Measurements from ENCODE around the gene OPHN1.
A peak's percentile ranks its signal among the peaks of the same experiment; 100 is the strongest.

Gene OPHN1

DNA sequence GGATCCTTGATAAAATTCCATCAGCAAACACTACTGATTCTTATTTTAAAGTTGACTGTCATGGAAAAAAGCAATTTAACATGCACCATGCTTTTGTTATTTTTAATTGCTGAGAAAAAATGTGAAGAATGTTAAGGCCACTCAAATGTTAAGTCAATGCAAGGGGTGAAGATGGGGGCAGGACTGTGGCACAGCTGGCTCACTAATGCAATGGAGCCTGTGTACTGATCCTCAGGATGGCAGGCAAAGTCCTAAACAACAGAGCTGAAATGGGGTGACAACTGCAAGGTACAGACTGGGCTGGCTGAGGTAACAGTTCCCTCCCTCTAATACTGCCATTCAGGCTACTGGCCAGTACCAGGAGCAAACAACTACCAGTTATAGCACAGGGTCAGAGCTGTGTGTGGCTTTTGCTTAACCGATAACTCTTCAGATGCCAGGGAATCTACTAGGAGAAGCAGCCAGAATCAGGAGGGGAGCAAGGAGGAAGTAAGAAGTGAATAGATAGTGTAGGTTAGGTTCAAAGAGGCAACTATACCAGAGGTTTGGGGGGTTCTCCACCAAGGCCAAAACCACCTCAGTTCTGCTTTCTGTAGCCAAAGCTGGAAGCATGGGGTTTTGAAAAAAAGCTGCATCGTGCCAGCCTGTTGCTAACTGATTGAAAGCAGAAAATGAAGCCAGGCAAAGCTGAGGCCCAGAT lies 372.6 kb downstream of the OPHN1 start:
- DNase-seq (ENCODE audit: low spot score): no peak

DNA sequence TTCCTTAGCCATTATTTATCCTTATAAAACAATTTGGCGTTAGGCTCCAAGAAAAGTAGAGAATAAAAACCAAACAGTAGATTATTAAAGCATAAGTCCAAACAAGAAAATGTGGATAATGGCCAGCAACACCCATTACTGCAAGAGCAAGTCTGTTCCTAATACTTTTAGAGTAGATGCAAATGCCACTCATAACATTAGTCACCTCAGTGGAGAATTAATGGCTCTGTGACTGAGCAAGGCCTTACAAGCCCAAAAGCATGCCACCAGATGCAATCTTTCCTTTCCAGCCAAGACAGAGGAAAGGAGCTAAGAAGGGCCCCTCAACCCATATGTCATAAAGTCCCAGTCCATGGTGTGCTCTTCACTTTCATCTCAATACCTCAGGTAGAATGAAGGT lies 373.8 kb downstream of the OPHN1 start:
- no peak for DNase-seq (ENCODE audit: low spot score)

DNA sequence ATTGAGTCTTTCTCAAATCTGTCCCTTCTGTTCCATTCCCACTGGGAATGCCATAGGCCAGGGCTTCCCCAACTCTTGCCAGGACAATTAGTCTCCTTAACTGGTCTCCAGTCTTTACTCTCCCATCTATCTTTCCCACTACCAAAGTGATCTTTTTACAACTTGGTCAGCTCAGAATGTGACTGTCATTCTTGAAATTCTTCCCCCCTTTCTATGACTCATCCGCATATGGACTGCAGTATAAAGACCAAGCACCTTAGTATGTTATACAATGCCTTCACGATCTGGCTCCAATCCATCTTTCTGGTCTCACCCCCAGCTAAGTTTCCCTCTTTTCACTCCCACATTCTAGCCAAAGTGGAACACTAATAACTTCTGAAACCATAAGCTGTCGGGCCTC lies 383.8 kb downstream of the OPHN1 start:
- no peak for DNase-seq (ENCODE audit: low spot score)

DNA sequence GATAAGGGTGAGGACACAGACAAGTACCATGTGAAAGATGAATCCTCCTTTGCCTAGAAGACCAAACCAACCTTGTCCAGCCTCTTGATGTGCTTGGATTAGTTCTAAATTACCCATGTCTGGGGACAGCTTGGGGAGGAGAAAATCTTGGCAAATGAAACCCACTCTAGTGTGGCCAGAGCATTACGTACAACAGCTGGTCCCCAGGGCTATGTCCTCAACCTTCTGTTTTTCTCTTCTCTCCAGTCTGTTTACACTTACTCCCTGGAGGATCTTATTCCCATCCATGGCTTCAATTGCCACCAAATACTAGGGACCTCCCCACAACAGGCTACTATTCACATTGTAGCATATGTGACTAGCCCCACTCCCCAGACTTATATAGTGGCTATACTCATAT lies 384.5 kb downstream of the OPHN1 start:
- DNase-seq (ENCODE audit: low spot score): no peak

DNA sequence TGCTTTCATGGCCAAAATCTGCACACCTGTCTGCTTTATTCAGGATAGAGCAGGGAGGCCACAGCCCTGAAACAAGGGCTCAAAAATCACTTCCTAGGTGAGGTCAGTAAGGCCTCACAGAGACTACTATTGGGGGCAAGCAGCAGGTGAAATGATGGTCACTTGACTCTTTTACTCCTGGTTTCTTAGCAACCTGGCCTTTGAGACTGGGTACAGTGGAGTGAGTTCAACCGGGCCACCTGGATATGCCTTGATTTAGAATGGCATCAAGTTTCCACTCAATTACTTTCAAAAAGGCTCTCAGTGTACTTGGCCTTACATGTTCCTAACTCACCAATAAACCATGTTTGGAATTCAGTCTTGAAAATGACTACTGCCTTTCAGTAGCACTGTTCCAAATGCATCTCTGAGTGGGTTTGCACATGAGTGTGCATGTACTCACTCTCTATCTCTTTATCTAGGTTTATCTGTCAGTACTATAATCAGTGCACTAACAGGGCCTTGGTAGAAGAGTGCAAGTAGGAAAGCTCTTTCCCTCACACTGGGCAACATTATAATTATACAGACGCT lies 388.2 kb downstream of the OPHN1 start:
- no peak for DNase-seq (ENCODE audit: low spot score)

DNA sequence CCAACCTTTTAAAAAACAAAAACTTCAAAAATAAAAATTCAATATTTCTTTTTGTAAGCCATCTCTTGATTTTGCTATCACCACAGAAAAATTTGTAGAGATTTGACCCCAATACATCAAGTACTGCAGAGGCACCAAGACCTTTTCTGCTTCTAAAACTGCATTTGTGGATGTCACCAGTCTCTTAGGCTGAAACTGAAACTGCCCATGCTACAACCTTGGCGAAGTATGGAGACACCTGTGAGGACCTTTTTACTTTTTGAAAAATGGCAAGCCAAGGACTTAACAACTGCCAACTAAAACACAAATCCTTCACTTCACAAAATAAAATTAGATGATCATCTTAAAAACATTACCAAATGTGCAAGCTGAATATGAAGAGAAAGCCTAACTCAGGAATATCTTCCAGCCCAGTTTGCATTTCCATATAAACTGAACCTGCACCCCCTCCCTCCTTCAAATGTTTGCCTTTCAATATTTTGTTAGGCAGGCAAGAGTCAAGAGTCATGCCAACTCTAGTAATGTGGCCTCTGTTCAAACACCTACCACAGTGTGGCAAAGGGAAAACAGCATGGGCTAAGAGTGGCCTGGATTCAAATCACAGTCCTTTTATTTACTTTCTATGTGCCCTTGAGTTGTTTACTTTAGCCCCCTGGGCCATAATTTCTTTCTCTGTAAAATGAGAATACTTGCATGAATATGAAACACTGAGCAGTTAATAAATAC lies 389.4 kb downstream of the OPHN1 start:
- no peak for DNase-seq (ENCODE audit: low spot score)

DNA sequence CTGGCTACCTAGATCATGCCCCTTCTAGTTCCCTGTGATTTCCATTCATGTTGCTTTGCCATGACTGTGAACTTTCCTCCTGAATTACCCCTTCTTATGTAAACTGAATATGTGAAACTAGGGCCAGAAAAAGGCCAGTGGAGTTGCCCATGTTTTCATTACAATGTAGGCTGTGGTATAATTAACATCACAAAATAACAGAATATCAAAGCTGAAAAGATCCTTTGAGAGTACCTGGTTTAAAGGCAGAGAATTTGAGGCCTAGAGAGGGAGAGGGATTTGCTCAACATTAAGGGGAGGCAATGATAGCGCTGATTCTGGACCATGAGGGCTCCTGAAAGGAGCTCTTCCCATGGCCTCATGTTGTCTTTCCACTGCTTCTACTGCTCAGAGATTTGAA lies 392.2 kb downstream of the OPHN1 start:
- no peak for DNase-seq (ENCODE audit: low spot score)

DNA sequence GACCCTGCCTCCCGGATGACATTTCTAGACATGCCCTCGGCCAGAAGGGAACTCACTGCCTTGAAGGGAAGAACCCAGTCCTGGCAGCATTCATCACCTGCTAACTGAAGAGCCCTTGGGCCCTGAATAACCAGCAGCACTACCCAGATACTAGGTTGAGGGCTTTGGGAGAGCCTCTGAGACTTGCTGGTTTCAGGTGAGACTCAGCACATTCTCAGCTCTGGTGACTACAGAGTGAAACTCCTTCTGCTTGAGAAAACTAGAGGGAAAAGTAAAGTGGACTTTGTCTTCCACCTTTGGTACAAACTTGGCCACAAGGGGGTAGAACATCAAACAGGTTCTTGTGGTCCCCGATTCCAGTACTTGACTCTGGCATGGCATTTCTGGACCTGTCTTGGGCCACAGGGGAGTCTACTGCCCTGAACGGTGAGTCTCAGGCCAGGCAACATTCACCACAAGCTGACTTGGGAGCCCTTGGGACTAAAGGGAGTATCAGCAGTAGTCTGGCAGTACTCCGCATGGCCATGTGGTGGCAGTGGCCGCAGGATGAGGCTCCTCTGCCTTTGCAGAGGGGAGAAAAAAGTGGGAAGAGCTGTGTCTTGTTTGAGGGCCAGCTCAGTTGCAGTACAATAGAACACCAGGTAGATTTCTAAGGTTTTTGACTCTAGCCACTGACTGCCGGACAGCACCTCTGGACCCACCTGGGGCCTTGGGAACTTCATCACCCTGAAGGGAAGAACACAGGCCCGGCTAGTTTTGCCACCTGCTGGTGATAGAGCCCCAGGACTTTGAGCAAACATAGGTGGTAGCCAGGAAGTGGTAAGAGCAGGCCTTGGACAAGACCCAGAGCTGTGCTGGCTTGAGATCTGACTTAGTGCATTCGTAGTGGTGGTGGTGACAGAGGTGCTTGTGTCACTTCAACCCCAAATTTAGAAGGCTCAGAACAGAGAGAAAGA lies 414.8 kb downstream of the OPHN1 start:
- DNase-seq (ENCODE audit: low spot score): peak; percentile 6

DNA sequence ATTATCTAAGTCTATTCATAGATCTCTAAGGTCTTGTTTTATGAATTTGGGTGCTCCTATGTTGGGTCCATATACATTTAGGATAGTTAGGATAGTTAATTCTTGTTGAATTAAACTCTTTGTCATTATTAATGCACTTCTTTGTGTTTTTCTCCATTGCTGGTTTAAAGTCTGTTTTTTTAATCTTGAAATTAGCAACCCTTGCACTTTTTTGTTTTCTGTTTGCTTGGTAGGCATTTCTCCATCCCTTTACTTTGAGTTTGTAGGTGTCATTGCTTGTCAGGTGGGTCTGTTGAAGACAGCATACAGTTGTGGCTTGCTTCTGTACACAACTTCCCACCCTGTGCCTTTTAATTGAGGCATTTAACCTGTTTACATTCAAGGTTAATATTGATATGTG lies 434.8 kb downstream of the OPHN1 start:
- no peak for DNase-seq (ENCODE audit: low spot score)

All from activated CD4-positive, alpha-beta T cell treated with anti-CD3 and anti-CD28 coated beads, Interleukin-2, Interleukin-4, amounts not matched to agents 100 ng/mL and 50 ng/mL, durations not matched to agents 16 hours and 8 hours (primary cell).